Neural progenitor cell (in vitro differentiated cells): ENCODE results near the gene CACNB1. TPM values are rescaled to one million over a fixed set of nuclear protein-coding genes. Genes with fewer than 3 reads are reported as not detected.
A peak's percentile ranks its signal among the peaks of the same experiment; 100 is the strongest.

Experiments used
- DNase-seq: peaks from one replicate; pipeline ENCODE4 v3.0.0-alpha.2; 2016; ENCODE audit warnings: low spot score
- H2AFZ ChIP-seq: fragments of 200-600 bp; sonication (generic); replicated peaks from 2 replicates; pipeline ENCODE4 v1.6.1; 2016; ENCODE audit warnings: antibody characterized with exemption
- H3F3A ChIP-seq: fragments of 200-600 bp; sonication (generic); 2 replicates; pipeline ENCODE4 v1.6.1; 2016; ENCODE audit warnings: antibody characterized with exemption, low read depth
- H3K27ac ChIP-seq: fragments of 200-600 bp; sonication (generic); 2 replicates; pipeline ENCODE4 v1.5.1; 2016; ENCODE audit warnings: mild to moderate bottlenecking
- H3K27me3 ChIP-seq: fragments of 200-600 bp; sonication (generic); 2 replicates; pipeline ENCODE4 v1.6.1; 2016; ENCODE audit warnings: mild to moderate bottlenecking, moderate library complexity
- H3K36me3 ChIP-seq: fragments of 200-600 bp; sonication (generic); 2 replicates; pipeline ENCODE4 v1.5.1; 2016
- H3K4me1 ChIP-seq: fragments of 200-600 bp; sonication (generic); 2 replicates; pipeline ENCODE4 v1.6.1; 2016; ENCODE audit warnings: mixed run types
- H3K4me2 ChIP-seq: fragments of 200-600 bp; sonication (generic); 2 replicates; pipeline ENCODE4 v1.6.1; 2016
- H3K4me3 ChIP-seq: fragments of 200-600 bp; sonication (generic); 2 replicates; pipeline ENCODE4 v1.5.1; 2016
- H3K79me2 ChIP-seq: fragments of 200-600 bp; sonication (generic); 2 replicates; pipeline ENCODE4 v1.6.1; 2016; ENCODE audit warnings: low read depth
- H3K9ac ChIP-seq: fragments of 200-600 bp; sonication (generic); 2 replicates; pipeline ENCODE4 v1.6.1; 2016
- H3K9me3 ChIP-seq: fragments of 200-600 bp; sonication (generic); 2 replicates; pipeline ENCODE4 v1.5.1; 2016; ENCODE audit warnings: low read depth
- H4K20me1 ChIP-seq: fragments of 200-600 bp; sonication (generic); 2 replicates; pipeline ENCODE4 v1.6.1; 2016; ENCODE audit warnings: low read depth
- H3K27ac Mint-ChIP-seq: 3 replicates; pipeline ENCODE4 v1.8.0; 2021; ENCODE audit warnings: mixed read lengths
- H3K27me3 Mint-ChIP-seq: 2 replicates; pipeline ENCODE4 v1.8.0; 2022; ENCODE audit warnings: low read depth, mild to moderate bottlenecking, inconsistent platforms, moderate library complexity, mixed read lengths; ENCODE audit not compliant: insufficient read depth
- H3K36me3 Mint-ChIP-seq: 3 replicates; pipeline ENCODE4 v1.8.0; 2021; ENCODE audit warnings: mixed read lengths
- H3K4me1 Mint-ChIP-seq: 3 replicates; pipeline ENCODE4 v1.8.0; 2021; ENCODE audit warnings: mixed read lengths
- H3K4me3 Mint-ChIP-seq: 3 replicates; pipeline ENCODE4 v1.8.0; 2021; ENCODE audit warnings: mild to moderate bottlenecking, moderate library complexity, mixed read lengths
- H3K9me3 Mint-ChIP-seq: 3 replicates; pipeline ENCODE4 v1.8.0; 2020; ENCODE audit warnings: mixed read lengths
- CTCF ChIP-seq: fragments of 200-600 bp; sonication (generic); IDR thresholded peaks from 2 replicates; pipeline ENCODE4 v1.5.1; 2017; ENCODE audit warnings: antibody characterized with exemption, mild to moderate bottlenecking
- EZH2 ChIP-seq: fragments of 200-600 bp; sonication (generic); IDR thresholded peaks from 2 replicates; pipeline ENCODE4 v1.6.1; 2017; ENCODE audit warnings: antibody characterized with exemption, mild to moderate bottlenecking, moderate library complexity
- EZH2phosphoT487 ChIP-seq: fragments of 200-600 bp; sonication (generic); IDR thresholded peaks from 2 replicates; pipeline ENCODE4 v1.6.1; 2017; ENCODE audit warnings: antibody characterized with exemption
- total RNA-seq: library from RNA; depleted of rRNA; stranded (reverse); fragments of >200 nt; gene quantifications from 2 replicates; pipeline ENCODE4 v1.2.3, GENCODE V29; 2015; ENCODE audit warnings: low replicate concordance

CACNB1 gene
- total RNA-seq, 1 donor from 2014 or later: 6.3 TPM

- H3K36me3 ChIP-seq: no peaks in the 10 kb centered on the region
- Mint-ChIP-seq H3K36me3 (no peaks in the 10 kb centered on the region), H3K4me3 (no peak overlapping the region), H3K9me3 (no peaks in the 10 kb centered on the region), H3K27ac (no peak overlapping the region), H3K27me3 (peaks cover 20% of the 10 kb centered on the region), H3K4me1 (peaks cover 4% of the 10 kb centered on the region)
- no peak overlapping the region for H3K9ac ChIP-seq
- peaks cover 7% of the 10 kb centered on the region for H3K4me1 ChIP-seq
- no peak overlapping the region for H3K4me2 ChIP-seq
- no peaks in the 10 kb centered on the region for H3K79me2 ChIP-seq
- no peaks in the 10 kb centered on the region for H4K20me1 ChIP-seq
- peaks cover 8% of the 10 kb centered on the region for H3F3A ChIP-seq
- H3K27ac ChIP-seq: no peak overlapping the region
- no peak for DNase-seq
- peak overlapping the region; percentile 81 for H2AFZ ChIP-seq
- no peak overlapping the region for H3K4me3 ChIP-seq
- H3K27me3 ChIP-seq: no peaks in the 10 kb centered on the region
- TF ChIP-seq EZH2: no peak
- no peak for TF ChIP-seq EZH2phosphoT487
- TF ChIP-seq CTCF: no peak
- no peaks in the 10 kb centered on the region for H3K9me3 ChIP-seq
These were observed 46.6 kb upstream of the CACNB1 start for GRCh38 chr17:39244016-39244599.

GRCh38 chr17:39243155-39243554 is 45.7 kb upstream of the CACNB1 start:
- H3F3A ChIP-seq: peaks cover 3% of the 10 kb centered on the region
- no peaks in the 10 kb centered on the region for H3K9me3 Mint-ChIP-seq
- no peaks in the 10 kb centered on the region for H3K36me3 Mint-ChIP-seq
- no peak overlapping the region for H3K9ac ChIP-seq
- peaks cover 23% of the 10 kb centered on the region for H3K27me3 Mint-ChIP-seq
- DNase-seq: no peak
- no peak overlapping the region for H3K4me3 ChIP-seq
- no peak overlapping the region for H3K27ac ChIP-seq
- H3K9me3 ChIP-seq: no peaks in the 10 kb centered on the region
- H3K4me1 Mint-ChIP-seq: peaks cover 4% of the 10 kb centered on the region
- H3K27me3 ChIP-seq: no peaks in the 10 kb centered on the region
- H3K4me2 ChIP-seq: no peak overlapping the region
- H3K79me2 ChIP-seq: no peaks in the 10 kb centered on the region
- no peak overlapping the region for H3K4me3 Mint-ChIP-seq
- no peaks in the 10 kb centered on the region for H4K20me1 ChIP-seq
- TF ChIP-seq EZH2phosphoT487 (no peak), EZH2 (no peak), CTCF (no peak)
- no peak overlapping the region for H2AFZ ChIP-seq
- H3K27ac Mint-ChIP-seq: no peak overlapping the region
- H3K36me3 ChIP-seq: no peaks in the 10 kb centered on the region
- peaks cover 7% of the 10 kb centered on the region for H3K4me1 ChIP-seq

- Histone ChIP-seq H3K4me2 (no peak overlapping the region), H3K4me1 (no peaks in the 10 kb centered on the region), H3F3A (peaks cover 12% of the 10 kb centered on the region), H3K9ac (no peak overlapping the region), H2AFZ (no peak overlapping the region), H3K4me3 (no peak overlapping the region), H3K9me3 (no peaks in the 10 kb centered on the region), H3K36me3 (no peaks in the 10 kb centered on the region), H3K79me2 (no peaks in the 10 kb centered on the region), H3K27me3 (no peaks in the 10 kb centered on the region), H3K27ac (no peak overlapping the region), H4K20me1 (no peaks in the 10 kb centered on the region)
- Mint-ChIP-seq H3K9me3 (no peaks in the 10 kb centered on the region), H3K4me1 (peaks cover 5% of the 10 kb centered on the region), H3K36me3 (no peaks in the 10 kb centered on the region), H3K27ac (no peak overlapping the region), H3K4me3 (no peak overlapping the region), H3K27me3 (peaks cover 20% of the 10 kb centered on the region)
- TF ChIP-seq EZH2phosphoT487 (no peak), EZH2 (no peak), CTCF (no peak)
- no peak for DNase-seq
These were observed 43.2 kb upstream of the CACNB1 start for GRCh38 chr17:39240631-39241030.
